CD4-positive, CD25-positive, alpha-beta regulatory T cell (primary cell): ENCODE data around the gene FOXR1. TPM values are rescaled to one million over a fixed set of nuclear protein-coding genes. Genes with fewer than 3 reads are reported as not detected.
"Not testable (repeated sequence)": the region's sequence is repeated elsewhere in the genome, so short reads cannot be mapped to it uniquely, and the experiment has no call there.

Experiments used
- ATAC-seq, 2 donors: fragments of 150-1000 bp; cut with Tn5 transposase; one replicate each; pipeline ENCODE4 v1.10.0; 2021; ENCODE audit warnings: low read depth in 2 of 2, moderate number of reproducible peaks in 2 of 2, moderate library complexity in 1 of 2
- DNase-seq, 3 donors: peaks; one replicate each; pipeline versions ENCODE4 v3.0.0 to v3.0.0-alpha.2; 2012 to 2022; ENCODE audit warnings: mixed read lengths in 1 of 3
- H3K27ac ChIP-seq: one replicate; pipeline ENCODE4 v1.7.0; 2013; ENCODE audit warnings: mild to moderate bottlenecking, low read length; ENCODE audit not compliant: insufficient read depth, poor library complexity, severe bottlenecking
- H3K27me3 ChIP-seq: one replicate; pipeline ENCODE4 v1.7.0; 2013; ENCODE audit warnings: low read length; ENCODE audit not compliant: control insufficient read depth, insufficient read depth
- H3K36me3 ChIP-seq: one replicate; pipeline ENCODE4 v1.7.0; 2013; ENCODE audit warnings: mild to moderate bottlenecking, low read length, moderate library complexity; ENCODE audit not compliant: control insufficient read depth, insufficient read depth
- H3K4me1 ChIP-seq: 2 replicates; pipeline ENCODE4 v1.7.0; 2013; ENCODE audit warnings: mild to moderate bottlenecking, low read length; ENCODE audit not compliant: insufficient read depth, control insufficient read depth, poor library complexity, severe bottlenecking
- H3K4me3 ChIP-seq: one replicate; pipeline ENCODE4 v1.7.0; 2013; ENCODE audit warnings: low read depth, mild to moderate bottlenecking, low read length, moderate library complexity
- H3K9me3 ChIP-seq, 2 experiments: 1 replicate in 1 of 2; 2 replicates in 1 of 2; pipeline ENCODE4 v1.7.0; 2013; ENCODE audit warnings: low read length in 2 of 2, mild to moderate bottlenecking in 1 of 2, moderate library complexity in 1 of 2; ENCODE audit not compliant: control insufficient read depth in 2 of 2
- H3K27ac Mint-ChIP-seq, 3 donors: one replicate each; pipeline ENCODE4 v1.8.0; 2020 to 2022; ENCODE audit warnings: mild to moderate bottlenecking in 3 of 3, mixed read lengths in 3 of 3, moderate library complexity in 2 of 3
- H3K27me3 Mint-ChIP-seq: one replicate; pipeline ENCODE4 v1.8.0; 2022; ENCODE audit warnings: mild to moderate bottlenecking, mixed read lengths
- H3K36me3 Mint-ChIP-seq: one replicate; pipeline ENCODE4 v1.8.0; 2020; ENCODE audit warnings: mixed read lengths
- H3K4me1 Mint-ChIP-seq, 4 donors: one replicate each; pipeline ENCODE4 v1.8.0; 2020 to 2022; ENCODE audit warnings: mixed read lengths in 4 of 4, mild to moderate bottlenecking in 1 of 4
- H3K4me3 Mint-ChIP-seq, 4 donors: one replicate each; pipeline ENCODE4 v1.8.0; 2020 to 2022; ENCODE audit warnings: mild to moderate bottlenecking in 4 of 4, mixed read lengths in 4 of 4, moderate library complexity in 3 of 4
- H3K9me3 Mint-ChIP-seq, 7 donors: one replicate each; pipeline ENCODE4 v1.8.0; 2020 to 2022; ENCODE audit warnings: mixed read lengths in 7 of 7, mild to moderate bottlenecking in 3 of 7, moderate library complexity in 2 of 7
- polyA plus RNA-seq, 4 donors: library from polyadenylated mRNA; unstranded; fragments of 300-500 nt; fragmentation: Illumina TruSeq; gene quantifications; one replicate each; pipeline ENCODE4 v1.2.3, GENCODE V29; 2021
- total RNA-seq: library from RNA; stranded (reverse); gene quantifications from one replicate; pipeline ENCODE4 v1.2.3, GENCODE V29; 2022

Gene FOXR1
- total and polyA plus RNA-seq, 5 donors from 2014 or later, result not detected

- ATAC-seq (no peak), DNase-seq (no peak)
- Histone ChIP-seq H3K4me3 (no peak overlapping the region), H3K4me1 (no peaks in the 10 kb centered on the region), H3K27ac (no peak overlapping the region), H3K9me3 (no peaks in the 10 kb centered on the region), H3K36me3 (no peaks in the 10 kb centered on the region), H3K27me3 (no peaks in the 10 kb centered on the region)
- no peaks in the 10 kb centered on the region for H3K36me3 Mint-ChIP-seq
- no peaks in the 10 kb centered on the region for H3K27me3 Mint-ChIP-seq
- H3K9me3 Mint-ChIP-seq, result peaks cover 0 to 3% (median 0%) of the 10 kb centered on the region in 7 donors
- H3K4me3 Mint-ChIP-seq, result no peak overlapping the region
- H3K4me1 Mint-ChIP-seq, result peaks cover 0 to 3% (median 1%) of the 10 kb centered on the region in 4 donors
- H3K27ac Mint-ChIP-seq, result peak overlapping the region in 1 of 3 donors; percentile 31
Measured at GRCh38 chr11:118988280-118988679, 16.7 kb downstream of the FOXR1 start.

- not testable (repeated sequence) for H3K4me3 ChIP-seq, H3K9me3 ChIP-seq, H3K36me3 ChIP-seq, H3K36me3 Mint-ChIP-seq, H3K27me3 ChIP-seq, ATAC-seq, H3K27ac Mint-ChIP-seq, H3K4me1 Mint-ChIP-seq, H3K27me3 Mint-ChIP-seq, DNase-seq, H3K27ac ChIP-seq, H3K9me3 Mint-ChIP-seq, H3K4me1 ChIP-seq, H3K4me3 Mint-ChIP-seq
Measured at GRCh38 chr11:118991486-118992038, 20.0 kb downstream of the FOXR1 start.

GRCh38 chr11:118996926-118997626 is 25.5 kb downstream of the FOXR1 start:
- DNase-seq, result peak in 2 of 3 donors; percentile 31 to 61
- peaks cover 17 to 44% (median 25%) of the 10 kb centered on the region in 4 donors for H3K4me1 Mint-ChIP-seq
- no peaks in the 10 kb centered on the region for H3K9me3 ChIP-seq

GRCh38 chr11:118997627-118998387 is 26.2 kb downstream of the FOXR1 start, which contains the start of gene CENATAC:
Gene CENATAC (plus strand): TSS chr11:118998138. CDS start chr11:118998198, 60 bp downstream.
- Mint-ChIP-seq H3K4me3 (peak within 1 kb of the TSS; percentile 91 to 100 (median 97)), H3K9me3 (no peaks in the 10 kb centered on the region), H3K27ac (peak within 1 kb of the TSS; percentile 96 to 99 (median 99)), H3K4me1 (peaks cover 17 to 44% (median 25%) of the 10 kb centered on the region in 4 donors), H3K36me3 (peaks cover 14% of the 10 kb centered on the region), H3K27me3 (peaks cover 5% of the 10 kb centered on the region)
- H3K27ac ChIP-seq, result peak within 1 kb of the TSS; percentile 86
- H3K27me3 ChIP-seq, result no peaks in the 10 kb centered on the region
- H3K9me3 ChIP-seq, result no peaks in the 10 kb centered on the region
- ATAC-seq (peak; percentile 93), DNase-seq (peak; percentile 96)
- H3K4me1 ChIP-seq, result peaks cover 27% of the 10 kb centered on the region
- peak within 1 kb of the TSS; percentile 94 for H3K4me3 ChIP-seq
- H3K36me3 ChIP-seq, result peaks cover 26% of the 10 kb centered on the region

More at GRCh38 chr11:118996926-118997626, 25.5 kb downstream of the FOXR1 start:
- Mint-ChIP-seq H3K27ac (peak overlapping the region; percentile 96 to 99 (median 96)), H3K9me3 (no peaks in the 10 kb centered on the region), H3K36me3 (peaks cover 11% of the 10 kb centered on the region), H3K4me3 (peak overlapping the region; percentile 91 to 100 (median 97)), H3K27me3 (peaks cover 5% of the 10 kb centered on the region)
- no peaks in the 10 kb centered on the region for H3K27me3 ChIP-seq
- H3K4me1 ChIP-seq, result peaks cover 27% of the 10 kb centered on the region
- H3K27ac ChIP-seq, result peak overlapping the region; percentile 86
- peak overlapping the region; percentile 94 for H3K4me3 ChIP-seq
- peaks cover 22% of the 10 kb centered on the region for H3K36me3 ChIP-seq
- peak; percentile 11 to 12 for ATAC-seq

GRCh38 chr11:118998388-118998717 is 26.8 kb downstream of the FOXR1 start:
- Histone ChIP-seq H3K4me1 (peaks cover 27% of the 10 kb centered on the region), H3K9me3 (no peaks in the 10 kb centered on the region), H3K4me3 (peak overlapping the region; percentile 94), H3K27ac (peak overlapping the region; percentile 86), H3K36me3 (peaks cover 32% of the 10 kb centered on the region), H3K27me3 (no peaks in the 10 kb centered on the region)
- H3K9me3 Mint-ChIP-seq, result no peaks in the 10 kb centered on the region
- ATAC-seq (peak in 1 of 2 donors; percentile 5), DNase-seq (no peak)
- H3K4me3 Mint-ChIP-seq, result peak overlapping the region; percentile 91 to 100 (median 97)
- H3K27me3 Mint-ChIP-seq, result peaks cover 5% of the 10 kb centered on the region
- peaks cover 17 to 48% (median 25%) of the 10 kb centered on the region in 4 donors for H3K4me1 Mint-ChIP-seq
- H3K36me3 Mint-ChIP-seq, result peaks cover 19% of the 10 kb centered on the region
- peak overlapping the region; percentile 96 to 99 (median 99) for H3K27ac Mint-ChIP-seq

- Mint-ChIP-seq H3K27ac (peak overlapping the region; percentile 96 to 99 (median 99)), H3K4me1 (peaks cover 17 to 48% (median 24%) of the 10 kb centered on the region in 4 donors), H3K27me3 (peaks cover 5% of the 10 kb centered on the region), H3K36me3 (peaks cover 21% of the 10 kb centered on the region), H3K4me3 (peak overlapping the region; percentile 91 to 100 (median 97)), H3K9me3 (no peaks in the 10 kb centered on the region)
- ATAC-seq (no peak), DNase-seq (no peak)
- Histone ChIP-seq H3K9me3 (no peaks in the 10 kb centered on the region), H3K27ac (peak overlapping the region; percentile 86), H3K36me3 (peaks cover 33% of the 10 kb centered on the region), H3K4me1 (peaks cover 27% of the 10 kb centered on the region), H3K4me3 (peak overlapping the region; percentile 94), H3K27me3 (no peaks in the 10 kb centered on the region)
Measured at GRCh38 chr11:118998822-118999221, 27.3 kb downstream of the FOXR1 start.

- DNase-seq (no peak), ATAC-seq (no peak)
- Mint-ChIP-seq H3K4me3 (peak overlapping the region in 2 of 4 donors; percentile 7 to 64), H3K27me3 (peaks cover 5% of the 10 kb centered on the region), H3K9me3 (no peaks in the 10 kb centered on the region), H3K4me1 (peaks cover 17 to 47% (median 25%) of the 10 kb centered on the region in 4 donors), H3K36me3 (peaks cover 23% of the 10 kb centered on the region), H3K27ac (no peak overlapping the region)
- Histone ChIP-seq H3K9me3 (no peaks in the 10 kb centered on the region), H3K27ac (no peak overlapping the region), H3K4me3 (no peak overlapping the region), H3K4me1 (peaks cover 27% of the 10 kb centered on the region), H3K36me3 (peaks cover 45% of the 10 kb centered on the region), H3K27me3 (no peaks in the 10 kb centered on the region)
Measured at GRCh38 chr11:119000906-119001305, 29.3 kb downstream of the FOXR1 start.
